Spleen (tissue), 7 donors: ENCODE data around the gene CYTH2.

Experiments used
- CTCF ChIP-seq, 11 experiments: fragments of 200-600 bp in 7 of 11; fragments of 450-650 bp in 4 of 11; sonication (generic) in 4 of 11; IDR thresholded peaks in 8 of 11; conservative IDR thresholded peaks in 3 of 11; 1 replicate in 7 of 11; 2 replicates in 4 of 11; pipeline versions ENCODE4 v1.4.0 to v1.8.0; 2016 to 2021; ENCODE audit warnings: antibody characterized with exemption in 11 of 11, inconsistent platforms in 4 of 11, mild to moderate bottlenecking in 1 of 11
- POLR2A ChIP-seq, 3 donors: fragments of 450-650 bp; IDR thresholded peaks; one replicate each; pipeline ENCODE4 v1.5.1; 2017; ENCODE audit warnings: antibody characterized with exemption in 3 of 3, mild to moderate bottlenecking in 1 of 3
- POLR2AphosphoS5 ChIP-seq, 3 donors: sonication (generic); formaldehyde crosslinking; IDR thresholded peaks; one replicate each; pipeline ENCODE4 v1.5.1; 2017; ENCODE audit warnings: antibody characterized with exemption in 3 of 3
- donor health status: DM: no; HTN: no; CAD: no; lungs with moderate emphysema.
- donor health status: DM: no; HTN: no; CAD: no.
- donor health status: DM: no; HTN: no; CAD: no.

DNA sequence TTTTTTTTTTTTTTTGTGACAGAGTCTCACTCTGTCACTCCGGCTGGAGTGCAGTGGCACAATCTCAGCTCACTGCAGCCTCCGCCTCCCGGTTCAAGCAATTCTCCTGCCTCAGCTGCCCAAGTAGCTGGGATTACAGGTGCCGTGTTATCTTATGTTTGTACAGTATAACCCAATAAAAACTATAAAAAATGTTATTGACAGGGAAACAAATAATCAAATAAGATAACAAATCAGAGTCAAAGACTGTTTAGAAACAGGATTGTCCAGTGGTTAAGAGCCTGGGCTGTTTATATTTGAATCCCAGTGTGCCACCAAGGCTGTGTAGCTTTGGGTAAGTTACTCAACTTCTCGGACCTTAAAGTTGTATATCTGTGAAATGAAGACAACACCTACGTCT, 61.6 kb downstream of the CYTH2 start:
- TF ChIP-seq CTCF (IDR thresholded peaks at IDR 0.05 in 8 of 11, conservative IDR thresholded peaks at IDR 0.05 in 3 of 11), result no peak
- no peak for TF ChIP-seq POLR2AphosphoS5 (IDR thresholded peaks at IDR 0.05)
- no peak for TF ChIP-seq POLR2A (IDR thresholded peaks at IDR 0.05)
